Measurements from ENCODE around the gene HOGA1.

DNA sequence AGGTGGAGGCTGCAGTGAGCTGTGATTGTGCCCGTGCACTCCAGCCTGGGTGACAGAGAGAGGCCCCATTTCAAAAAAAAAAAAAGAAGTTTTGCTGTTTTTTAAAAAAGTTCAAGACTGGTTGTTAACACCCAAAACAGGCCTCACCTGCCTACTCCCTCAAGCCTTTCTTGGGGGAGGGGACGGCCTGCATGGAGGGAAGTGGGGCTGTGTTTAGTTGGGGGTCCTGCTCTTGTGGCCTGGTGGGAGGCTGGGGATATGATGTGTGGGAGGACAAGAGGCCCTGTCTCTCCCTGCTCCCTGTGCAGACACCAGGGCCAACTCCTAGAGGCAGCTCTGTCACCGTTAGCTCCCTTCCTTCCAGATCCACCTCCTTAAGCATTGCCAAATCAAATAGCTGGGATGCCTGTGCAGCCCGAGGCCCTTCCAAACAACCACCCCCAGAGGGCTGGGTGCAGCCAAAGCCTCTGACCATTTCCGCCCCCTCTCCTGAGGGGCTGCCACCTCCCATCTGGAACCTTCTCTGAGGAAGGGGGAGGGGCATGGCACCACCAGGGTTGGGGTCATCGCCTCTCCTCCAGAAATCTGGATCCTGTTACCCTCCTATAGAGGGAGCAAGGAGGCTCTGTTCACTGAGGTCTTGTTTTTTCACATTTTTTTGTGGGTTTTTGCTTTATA is 44.5 kb upstream of the HOGA1 start:
- no peak for TF ChIP-seq EZH2 (IDR thresholded peaks at IDR 0.05)
- TF ChIP-seq POLR2AphosphoS5 (IDR thresholded peaks at IDR 0.05; ENCODE audit: borderline replicate concordance, low read depth, low read length), result no peak
- TF ChIP-seq FOXP2 (optimal IDR thresholded peaks at IDR 0.05; ENCODE audit: control extremely low read depth, extremely low read length, insufficient read depth), result no peak
